GM19397 (cell line): ENCODE measurements around the gene LTBP1.

Experiments used
- ATAC-seq: cut with Tn5 transposase; IDR thresholded peaks from one replicate; pipeline ENCODE4 v1.9.1; 2021; ENCODE audit warnings: mild to moderate bottlenecking, moderate library complexity; ENCODE audit not compliant: unreplicated experiment

LTBP1 gene

DNA sequence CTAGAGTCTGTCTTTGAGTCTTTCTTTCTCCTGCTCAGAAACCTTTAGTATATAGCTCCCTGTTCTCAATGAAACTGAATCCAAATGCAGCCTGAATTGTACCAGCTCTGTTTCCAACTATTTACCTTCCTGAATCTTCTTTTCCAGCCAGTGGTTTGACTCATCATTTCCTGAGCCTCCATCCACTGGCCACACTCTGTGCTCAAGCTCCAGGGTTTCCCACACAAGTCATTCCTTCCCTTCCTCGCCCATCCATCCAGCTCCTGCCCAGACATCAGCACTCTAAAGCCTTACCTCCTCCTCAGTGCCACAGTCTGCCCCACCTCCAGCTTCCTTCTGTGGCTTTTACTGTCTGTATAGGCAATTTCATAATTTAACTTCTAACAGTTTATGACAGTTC lies 296.1 kb downstream of the LTBP1 start:
- ATAC-seq, result no peak

DNA sequence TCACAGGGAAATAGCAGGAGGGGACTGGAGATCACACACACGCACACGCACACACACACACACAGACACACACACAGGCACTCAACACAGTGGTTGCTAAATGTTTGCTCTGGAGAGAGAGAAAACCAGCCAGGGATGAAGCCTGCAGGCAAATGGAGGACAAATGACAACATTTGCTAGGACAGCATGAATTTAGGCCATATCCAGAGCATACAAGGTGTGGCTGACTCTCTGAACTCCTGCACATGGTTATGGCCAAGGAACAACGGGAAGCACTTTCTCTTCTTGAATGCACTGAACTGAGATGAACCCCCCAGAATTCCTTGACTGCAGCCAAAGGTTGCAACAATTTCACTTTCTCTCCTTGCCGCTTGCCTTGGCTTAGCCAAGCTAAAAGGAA lies 299.7 kb downstream of the LTBP1 start:
- no peak for ATAC-seq

DNA sequence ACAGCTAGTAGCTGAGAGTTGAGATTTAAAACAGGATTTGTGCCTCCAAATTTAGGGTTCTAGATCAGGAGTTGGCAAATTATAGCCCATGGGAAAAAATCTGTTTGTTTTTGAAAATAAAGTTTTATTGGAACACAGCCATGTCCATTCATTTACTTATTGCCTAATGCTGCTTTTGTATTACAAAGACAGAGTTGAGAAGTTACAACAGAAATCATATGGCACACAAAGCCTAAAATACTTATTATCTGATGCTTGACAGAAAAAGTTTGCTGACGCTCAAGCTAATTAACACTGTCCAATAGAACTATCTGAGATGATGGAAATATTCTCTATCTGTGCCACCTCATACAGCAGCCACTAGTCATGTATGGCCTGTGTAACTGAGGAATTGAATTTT lies 300.6 kb downstream of the LTBP1 start:
- ATAC-seq, result no peak

DNA sequence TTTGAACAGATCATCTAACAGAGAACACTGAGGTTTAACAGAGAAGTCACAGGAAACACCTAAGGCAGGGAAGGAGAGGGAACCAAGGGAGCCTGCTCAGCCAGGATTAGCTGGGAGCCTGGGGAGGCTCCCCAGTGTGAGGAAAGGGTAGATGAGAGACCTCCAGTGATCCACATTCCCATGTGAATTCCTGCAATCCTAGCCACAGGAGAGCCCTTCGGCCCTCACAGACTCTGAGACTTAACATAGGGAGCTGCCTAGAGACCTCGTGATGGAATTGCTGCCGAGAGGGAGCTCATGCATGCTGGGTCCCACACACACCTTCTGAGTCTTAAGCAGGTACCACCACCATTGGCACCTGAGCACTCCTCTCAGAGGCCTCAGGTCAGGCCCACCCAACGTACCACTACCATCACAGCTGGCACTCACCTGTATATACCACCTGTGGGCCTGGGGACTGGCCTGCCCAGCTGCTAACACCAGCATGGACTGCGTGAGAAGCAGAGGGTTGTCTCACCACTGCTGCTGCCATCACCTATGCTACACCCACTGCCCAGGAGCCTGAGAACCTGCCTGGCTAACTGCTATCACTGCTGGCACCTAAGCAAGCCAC lies 303.8 kb downstream of the LTBP1 start:
- ATAC-seq, result no peak

DNA sequence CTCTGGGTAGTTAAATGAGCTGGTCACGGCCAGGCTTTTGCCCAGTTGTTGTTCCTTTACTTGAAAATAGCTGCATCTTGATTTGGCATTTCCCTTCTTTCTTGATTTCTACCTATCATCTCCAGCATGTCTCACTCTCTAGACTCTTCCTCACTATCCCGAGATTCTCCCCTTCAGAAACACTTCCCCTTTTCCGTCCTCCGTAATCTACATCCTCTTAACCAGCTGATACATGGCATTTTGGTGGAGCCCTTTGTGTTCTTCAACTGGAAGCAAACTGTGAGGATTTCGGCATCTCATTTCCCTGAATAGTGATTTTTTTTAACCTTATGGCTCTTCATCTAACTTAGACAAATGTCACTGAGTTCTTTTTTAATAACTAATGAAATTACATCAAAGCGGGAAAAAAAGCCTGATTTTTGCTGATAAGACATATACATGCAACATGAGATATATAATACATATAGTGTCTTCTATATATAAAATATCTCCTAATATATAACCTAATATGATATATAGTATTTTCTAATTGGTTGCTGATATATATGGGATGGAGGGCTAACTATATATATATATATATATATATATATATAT lies 309.5 kb downstream of the LTBP1 start:
- ATAC-seq, result no peak

DNA sequence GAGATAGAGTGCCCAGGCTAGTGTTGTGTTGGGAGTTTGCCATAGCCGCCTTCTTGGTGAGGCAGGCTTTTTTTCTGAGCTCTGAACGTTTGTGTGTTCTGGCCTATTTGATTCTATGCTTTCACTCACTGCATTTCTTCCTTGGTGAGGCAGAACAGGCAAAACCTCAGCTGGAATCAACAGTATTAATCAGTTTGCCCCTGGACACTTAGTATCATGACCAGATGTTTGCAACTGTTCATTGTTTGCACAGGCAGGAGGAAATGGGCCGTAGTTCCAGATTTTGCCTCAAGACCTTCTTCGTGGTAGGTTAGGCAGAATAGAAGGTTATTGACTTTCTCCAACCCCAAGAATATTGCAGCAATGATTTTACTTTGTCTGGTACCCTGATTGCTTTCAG lies 311.6 kb downstream of the LTBP1 start:
- ATAC-seq, result no peak

DNA sequence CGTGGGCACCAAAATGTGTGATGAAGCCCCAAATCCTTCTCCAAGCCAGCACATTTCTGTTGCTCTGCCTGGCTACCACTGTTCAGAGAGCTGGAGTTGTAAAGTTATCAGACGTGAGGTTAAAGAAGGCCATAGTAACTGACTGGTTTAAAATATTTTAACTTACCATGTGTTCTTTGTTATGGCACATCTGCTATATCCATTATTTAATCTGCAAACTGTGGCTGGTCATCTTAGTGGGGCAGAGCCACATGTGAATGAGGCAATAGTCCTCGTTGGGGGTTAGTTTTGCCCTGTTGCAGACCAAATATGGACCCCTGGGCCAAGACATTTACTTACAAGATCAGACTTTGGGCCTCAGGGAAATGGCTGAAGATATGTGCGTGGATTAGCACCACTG lies 315.3 kb downstream of the LTBP1 start:
- ATAC-seq, result no peak

DNA sequence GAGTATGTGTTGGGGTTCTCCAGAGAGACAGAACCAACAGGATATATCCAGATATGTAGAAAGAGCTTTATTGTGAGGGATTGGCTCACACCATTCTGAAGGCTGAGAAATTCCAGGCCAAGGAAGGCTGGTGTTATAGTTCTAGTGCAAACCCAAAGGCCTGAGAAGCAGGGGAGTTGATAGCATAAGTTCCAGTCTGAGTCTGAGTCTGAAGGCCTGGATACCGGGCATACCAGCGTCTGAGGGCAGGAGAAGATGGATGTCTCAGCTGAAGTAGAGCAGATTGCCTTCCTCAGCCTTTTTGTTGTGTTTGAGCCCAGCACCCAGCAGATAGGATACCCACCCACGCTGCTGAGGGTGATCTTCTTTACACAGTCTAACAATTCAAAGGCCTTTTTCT lies 318.0 kb downstream of the LTBP1 start:
- ATAC-seq, result no peak

DNA sequence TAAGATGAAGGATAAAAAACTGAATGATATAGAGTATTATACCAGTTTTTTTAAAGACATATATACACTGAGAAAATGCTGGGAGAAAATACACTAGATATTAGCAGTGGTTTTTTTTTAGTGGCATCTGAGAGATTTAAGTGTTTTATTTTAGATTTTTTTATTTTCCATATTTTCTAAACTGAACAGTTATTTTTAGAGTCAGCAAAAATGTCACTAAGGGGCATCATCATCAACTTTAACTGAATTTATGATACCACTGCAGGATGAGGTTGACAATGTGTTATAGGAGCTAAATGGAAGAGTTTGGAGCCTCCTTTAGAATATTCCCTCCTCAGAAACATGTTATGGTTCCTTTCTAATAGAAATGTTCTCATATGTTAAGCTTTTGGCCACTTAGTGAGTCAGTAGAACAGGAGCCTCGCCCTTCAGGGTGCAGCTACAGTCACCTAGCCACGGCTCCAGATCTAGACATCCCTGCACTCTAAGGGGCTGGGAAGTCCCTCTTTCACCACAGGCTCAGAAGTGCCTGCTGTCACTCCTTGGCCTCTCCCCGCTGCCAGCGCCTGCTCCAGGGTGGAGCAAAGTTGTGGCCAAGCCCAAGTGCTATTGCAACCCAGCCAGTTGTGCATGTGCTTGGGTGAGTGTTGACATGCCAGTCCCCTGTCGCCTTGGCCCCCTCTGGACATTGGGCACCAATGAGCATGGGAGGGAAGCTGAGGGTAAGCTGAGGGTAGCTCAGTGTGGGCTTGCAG lies 319.0 kb downstream of the LTBP1 start:
- ATAC-seq, result no peak

DNA sequence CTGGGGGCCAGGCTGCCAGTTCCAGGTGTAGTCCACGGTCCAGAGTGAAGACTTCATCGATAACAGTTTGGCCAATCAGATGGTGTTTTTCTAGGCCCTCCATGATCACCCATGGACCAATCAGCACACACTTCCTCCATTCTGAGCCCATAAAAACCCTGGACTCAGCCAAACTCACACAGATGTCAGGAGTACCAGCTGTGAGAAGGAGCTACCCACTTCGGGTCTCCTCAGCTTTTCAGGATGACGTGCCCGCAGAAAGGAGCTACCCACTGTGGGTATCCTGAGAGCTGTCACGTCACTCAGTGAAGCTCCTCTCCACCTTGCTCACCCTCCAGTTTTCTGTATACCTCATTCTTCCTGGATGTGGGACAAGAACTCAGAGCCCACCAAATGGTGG lies 319.7 kb downstream of the LTBP1 start:
- no peak for ATAC-seq

DNA sequence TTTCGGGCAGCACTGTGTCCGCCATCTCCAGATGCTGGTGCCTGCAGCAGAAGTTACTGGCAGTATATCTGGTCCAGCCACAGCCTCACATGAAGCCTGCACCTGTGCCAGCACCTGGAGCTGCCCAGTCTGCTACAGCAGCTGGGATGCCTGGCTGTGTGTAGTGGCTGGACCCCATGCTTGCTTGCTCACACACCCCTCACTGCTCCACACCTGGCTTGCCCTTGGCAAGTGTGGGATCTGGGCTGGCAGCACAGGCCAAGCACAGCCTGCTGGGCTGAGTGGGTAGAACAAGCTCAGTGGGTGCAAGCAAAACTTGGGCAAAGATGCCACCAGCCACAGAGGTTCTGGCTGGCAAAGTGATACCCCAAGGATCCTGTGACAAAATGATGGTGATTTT lies 320.3 kb downstream of the LTBP1 start:
- ATAC-seq, result no peak

DNA sequence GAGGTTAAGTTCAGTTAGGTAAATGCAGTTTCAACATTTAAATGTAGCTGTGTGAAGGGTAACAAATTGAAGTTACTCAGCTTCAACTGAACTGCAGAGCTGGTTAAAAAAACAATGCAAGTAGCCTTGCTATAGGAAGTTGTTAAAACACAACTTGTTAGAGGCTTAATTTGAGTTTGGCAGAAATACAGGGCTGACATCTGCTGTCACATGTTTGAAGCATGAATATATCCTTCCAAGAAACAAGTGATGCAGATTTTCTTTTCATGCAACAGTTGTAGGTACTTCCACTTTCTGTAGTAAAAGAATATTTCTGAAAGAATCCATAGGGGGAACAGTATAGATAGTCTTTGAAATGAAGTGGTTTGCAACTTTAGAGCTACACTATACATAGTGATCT lies 321.0 kb downstream of the LTBP1 start:
- ATAC-seq, result no peak

DNA sequence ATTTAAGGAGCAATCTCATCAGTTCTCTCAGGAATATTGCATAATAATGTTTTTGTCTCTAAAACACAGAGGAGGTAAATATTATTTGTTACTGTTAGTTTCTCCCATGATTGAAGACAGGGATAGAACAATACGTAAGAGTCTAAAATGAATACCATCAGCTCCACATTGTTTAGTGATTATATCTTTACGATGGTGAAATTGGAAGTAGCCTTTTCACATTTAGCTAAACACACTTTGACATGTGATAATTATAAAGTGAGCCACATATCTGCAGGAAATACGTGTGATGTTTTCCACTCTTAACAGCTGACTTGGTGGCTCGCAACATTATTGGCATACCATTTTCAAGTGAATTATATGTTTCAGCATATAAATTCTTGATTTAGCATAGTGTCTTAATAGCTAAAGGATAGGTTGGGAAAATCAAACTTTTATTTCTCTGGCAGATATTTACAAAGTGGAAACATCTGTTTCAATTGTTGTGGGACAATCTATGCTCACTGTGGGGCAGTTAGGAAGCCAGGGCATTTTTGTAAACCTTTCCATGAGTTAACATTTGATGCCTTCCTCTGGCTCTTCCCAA lies 321.6 kb downstream of the LTBP1 start:
- ATAC-seq, result no peak

DNA sequence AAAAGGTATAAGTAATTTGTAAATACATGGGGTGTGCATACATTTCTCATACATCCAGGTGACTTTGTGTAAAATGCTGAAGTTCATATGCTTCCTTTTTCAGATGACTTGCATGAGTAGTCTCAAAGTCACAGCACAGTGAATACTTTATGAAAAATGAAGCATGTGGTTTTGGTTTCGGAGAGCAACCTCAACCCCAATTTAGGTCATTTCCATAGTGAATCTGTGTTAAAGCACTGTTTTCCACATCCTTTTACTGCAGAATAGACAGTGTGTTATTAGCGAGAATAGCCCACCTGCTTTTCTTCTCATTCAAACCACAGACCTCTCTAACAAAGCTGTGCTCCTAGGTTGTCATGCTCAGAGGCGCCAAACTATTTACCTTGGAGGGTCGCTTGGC lies 325.2 kb downstream of the LTBP1 start:
- ATAC-seq, result peak; percentile 87

DNA sequence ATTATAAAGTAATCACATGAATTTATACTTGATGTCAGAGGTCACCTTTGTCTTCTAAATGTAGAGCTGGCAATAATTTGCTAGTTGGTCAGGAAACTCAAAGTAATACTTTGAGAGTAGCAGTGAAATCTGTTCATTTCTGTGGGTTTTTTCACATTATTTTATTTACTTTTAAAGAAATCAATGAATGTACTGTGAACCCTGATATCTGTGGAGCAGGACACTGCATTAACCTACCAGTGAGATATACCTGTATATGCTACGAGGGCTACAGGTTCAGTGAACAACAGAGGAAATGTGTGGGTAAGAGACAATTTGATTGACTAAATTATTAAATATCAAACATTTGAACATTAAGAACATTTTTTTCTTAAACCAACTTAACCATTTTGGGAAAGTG lies 326.7 kb downstream of the LTBP1 start:
- no peak for ATAC-seq

DNA sequence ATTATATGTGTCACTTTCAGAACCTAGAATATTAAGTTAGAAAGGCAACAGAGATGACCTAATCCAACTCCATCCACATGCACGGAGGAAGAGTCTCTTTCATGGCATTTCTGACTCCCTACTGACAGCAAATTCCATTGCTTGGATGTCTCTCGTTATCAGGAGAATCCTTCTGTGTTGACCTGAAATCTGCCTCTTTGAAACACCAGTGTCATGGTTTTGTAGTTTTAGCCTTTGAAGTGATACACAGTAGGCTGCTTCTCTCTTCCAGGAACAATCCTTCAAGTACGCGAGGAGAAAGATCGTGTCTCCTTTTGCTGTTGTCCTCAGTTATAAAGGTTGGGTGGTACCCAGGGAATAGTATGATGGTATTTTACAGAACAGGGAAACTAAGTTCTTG lies 327.8 kb downstream of the LTBP1 start:
- no peak for ATAC-seq

DNA sequence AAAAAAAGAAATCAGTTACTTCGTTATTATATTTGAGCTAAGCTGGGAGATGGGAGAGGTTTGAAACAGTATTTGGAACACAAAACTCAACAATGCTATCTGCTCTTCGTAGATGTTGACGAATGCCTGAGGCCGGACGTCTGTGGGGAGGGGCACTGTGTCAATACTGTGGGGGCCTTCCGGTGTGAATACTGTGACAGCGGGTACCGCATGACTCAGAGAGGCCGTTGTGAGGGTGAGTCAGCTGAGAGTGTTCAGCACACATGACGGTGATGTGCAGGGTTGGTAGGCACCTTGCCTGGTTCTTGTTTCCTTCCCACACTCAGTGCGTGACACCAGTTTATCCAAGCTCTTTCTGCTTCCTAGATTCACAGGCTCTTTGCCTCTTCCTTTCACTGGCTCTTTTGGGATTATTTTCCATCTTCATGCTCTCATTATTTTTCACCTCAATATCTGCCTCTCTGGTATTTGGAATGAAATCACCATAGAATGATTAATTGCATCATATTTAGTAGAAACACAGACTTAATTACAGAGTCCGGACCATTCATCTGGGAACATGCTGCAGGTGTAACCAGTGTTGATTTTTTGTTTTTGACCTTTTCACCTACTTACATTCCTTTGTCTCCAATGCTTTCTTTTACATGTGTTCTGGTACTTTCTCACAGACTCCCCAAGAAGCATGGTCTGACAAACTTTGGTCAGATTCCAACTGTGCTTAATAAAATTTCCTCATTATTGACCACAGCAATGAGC lies 329.1 kb downstream of the LTBP1 start:
- no peak for ATAC-seq

DNA sequence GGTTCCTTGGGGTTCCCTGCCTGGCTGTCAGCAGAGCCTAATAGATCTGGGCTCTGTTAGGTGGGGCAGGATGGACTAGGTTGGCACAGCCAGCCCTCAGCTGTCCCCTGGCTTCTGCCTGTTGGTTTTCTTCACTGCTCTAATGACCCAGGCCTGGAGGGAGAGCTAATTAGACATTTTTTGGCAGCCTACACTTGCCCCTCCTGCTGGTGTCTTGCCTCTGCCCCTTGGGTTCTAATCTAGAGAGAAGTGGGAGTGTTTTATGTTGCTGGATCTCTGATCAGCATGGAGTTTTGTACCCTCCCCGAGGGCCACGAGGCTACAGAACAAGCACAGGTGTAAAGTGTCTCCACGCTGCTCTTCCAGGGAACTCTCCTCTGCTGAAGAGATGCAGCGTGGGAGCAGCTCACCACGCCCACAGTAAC lies 330.3 kb downstream of the LTBP1 start:
- ATAC-seq, result no peak

DNA sequence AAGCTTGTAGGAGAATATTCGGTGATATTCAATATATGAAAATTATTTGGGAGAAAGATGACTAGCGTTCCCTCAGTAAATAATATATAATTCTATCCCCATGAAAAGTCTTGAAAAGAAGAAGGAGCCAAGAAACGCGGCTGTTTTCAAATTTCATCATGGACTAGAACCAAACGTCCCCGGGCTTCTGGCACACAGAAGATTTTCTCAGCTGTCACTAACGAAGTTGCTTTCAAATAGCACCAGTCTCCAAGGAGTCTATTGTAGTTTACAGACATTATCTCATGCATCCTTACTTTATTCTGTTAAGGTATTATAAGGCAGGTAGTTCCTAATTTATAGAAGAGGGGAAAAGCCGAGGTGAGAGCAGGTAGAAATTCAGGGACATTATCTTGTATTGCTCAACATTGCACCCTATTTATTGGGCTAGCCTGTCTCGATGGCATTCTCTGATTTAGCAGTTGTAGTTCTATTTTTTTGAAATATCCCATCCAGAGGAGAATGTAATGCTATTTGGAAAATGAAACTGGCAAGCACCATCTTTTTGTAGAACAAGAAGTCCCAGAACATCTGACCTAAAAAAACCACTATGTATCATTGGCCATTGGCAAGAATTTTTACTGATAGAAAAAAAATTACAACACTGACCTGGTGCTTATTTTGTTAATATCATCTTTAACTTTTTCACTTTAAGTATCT lies 331.6 kb downstream of the LTBP1 start:
- ATAC-seq, result no peak

DNA sequence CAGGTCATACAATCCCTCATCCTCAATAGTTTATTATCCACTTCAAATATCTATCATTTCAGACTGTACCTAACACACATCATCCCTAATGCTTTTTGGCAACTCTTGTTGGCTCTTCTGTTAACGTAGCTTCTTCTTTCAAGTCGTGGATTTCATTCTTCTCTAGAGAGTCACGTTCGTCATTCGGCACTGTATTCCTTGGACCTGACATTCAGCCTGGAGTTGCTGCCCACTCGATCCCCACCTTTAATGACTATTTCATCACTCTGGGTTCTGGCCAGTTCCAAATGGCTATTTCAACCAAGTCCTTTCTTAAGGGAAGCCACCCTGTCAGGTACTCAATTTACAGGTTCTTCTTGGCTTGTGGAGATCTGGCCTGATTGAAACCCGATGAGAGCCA lies 337.5 kb downstream of the LTBP1 start:
- ATAC-seq, result no peak

DNA sequence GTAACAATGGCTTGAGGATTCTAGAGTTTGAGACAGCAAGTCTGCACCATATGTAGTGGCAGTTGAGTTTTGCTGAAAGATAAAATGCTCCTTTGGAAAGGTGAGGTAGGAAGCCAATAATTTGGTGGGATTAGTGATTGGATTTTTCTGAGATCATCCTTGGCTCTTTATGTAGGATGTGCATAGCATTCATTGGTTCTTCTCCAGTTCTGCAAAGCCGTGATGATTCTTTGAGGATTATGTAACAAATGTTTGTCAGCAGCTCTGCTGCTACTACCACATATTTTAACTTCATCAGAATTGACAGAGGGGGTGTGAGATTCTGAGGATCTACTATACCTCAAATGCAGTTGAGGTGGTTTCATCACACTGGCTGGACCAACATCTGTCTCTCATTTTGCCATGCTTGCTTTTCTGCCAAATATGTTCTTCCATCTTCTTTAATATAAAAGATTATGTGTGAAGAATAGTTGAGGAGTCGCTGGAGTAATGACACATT lies 340.8 kb downstream of the LTBP1 start:
- no peak for ATAC-seq
